ENCODE measurements around the gene STXBP5.

GRCh38 chr6:147222160-147222838, 18.1 kb downstream of the STXBP5 start:
- TF ChIP-seq, protein P1, sequence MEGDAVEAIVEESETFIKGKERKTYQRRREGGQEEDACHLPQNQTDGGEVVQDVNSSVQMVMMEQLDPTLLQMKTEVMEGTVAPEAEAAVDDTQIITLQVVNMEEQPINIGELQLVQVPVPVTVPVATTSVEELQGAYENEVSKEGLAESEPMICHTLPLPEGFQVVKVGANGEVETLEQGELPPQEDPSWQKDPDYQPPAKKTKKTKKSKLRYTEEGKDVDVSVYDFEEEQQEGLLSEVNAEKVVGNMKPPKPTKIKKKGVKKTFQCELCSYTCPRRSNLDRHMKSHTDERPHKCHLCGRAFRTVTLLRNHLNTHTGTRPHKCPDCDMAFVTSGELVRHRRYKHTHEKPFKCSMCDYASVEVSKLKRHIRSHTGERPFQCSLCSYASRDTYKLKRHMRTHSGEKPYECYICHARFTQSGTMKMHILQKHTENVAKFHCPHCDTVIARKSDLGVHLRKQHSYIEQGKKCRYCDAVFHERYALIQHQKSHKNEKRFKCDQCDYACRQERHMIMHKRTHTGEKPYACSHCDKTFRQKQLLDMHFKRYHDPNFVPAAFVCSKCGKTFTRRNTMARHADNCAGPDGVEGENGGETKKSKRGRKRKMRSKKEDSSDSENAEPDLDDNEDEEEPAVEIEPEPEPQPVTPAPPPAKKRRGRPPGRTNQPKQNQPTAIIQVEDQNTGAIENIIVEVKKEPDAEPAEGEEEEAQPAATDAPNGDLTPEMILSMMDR (IDR thresholded peaks at IDR 0.05; ENCODE audit: poor library complexity), result peak; percentile 40
- no peak for TF ChIP-seq EZH2phosphoT487 (IDR thresholded peaks at IDR 0.05; ENCODE audit: low read depth, severe bottlenecking, unreplicated experiment)
- no peak for TF ChIP-seq EZH2 (IDR thresholded peaks at IDR 0.05; ENCODE audit: borderline replicate concordance)

Data from hepatocyte (in vitro differentiated cells).